Measurements from ENCODE around the gene RHOV.

Gene RHOV

GRCh38 chr15:40845511-40846284 lies 28.3 kb downstream of the RHOV start:
- DNase-seq (ENCODE audit: low read depth in 3 of 3) = no peak

GRCh38 chr15:40845036-40845435 lies 29.0 kb downstream of the RHOV start:
- DNase-seq (ENCODE audit: low read depth in 3 of 3) = no peak

GRCh38 chr15:40844696-40845030 lies 29.4 kb downstream of the RHOV start:
- DNase-seq (ENCODE audit: low read depth in 3 of 3) = peak in 1 of 3 experiments; percentile 31

- DNase-seq (ENCODE audit: low read depth in 3 of 3) = peak; percentile 61 to 71 (median 69)
Observed at GRCh38 chr15:40843885-40844695, 29.9 kb downstream of the RHOV start, which contains the start of gene SPINT1. Gene SPINT1 (plus strand): TSS chr15:40844048. CDS start chr15:40844555, 507 bp downstream.

- DNase-seq (ENCODE audit: low read depth in 3 of 3) = no peak
Observed at GRCh38 chr15:40843261-40843884, 30.7 kb downstream of the RHOV start.

GRCh38 chr15:40841741-40842140 lies 32.3 kb downstream of the RHOV start:
- DNase-seq (ENCODE audit: low read depth in 3 of 3) = no peak

- DNase-seq (ENCODE audit: low read depth in 3 of 3) = no peak
Observed at GRCh38 chr15:40838756-40839155, 35.3 kb downstream of the RHOV start.

GRCh38 chr15:40836020-40836419 lies 38.0 kb downstream of the RHOV start:
- no peak for DNase-seq (ENCODE audit: low read depth in 3 of 3)

- DNase-seq (ENCODE audit: low read depth in 3 of 3) = no peak
Observed at GRCh38 chr15:40832903-40833302, 41.1 kb downstream of the RHOV start.

GRCh38 chr15:40831861-40832260 lies 42.2 kb downstream of the RHOV start:
- DNase-seq (ENCODE audit: low read depth in 3 of 3) = no peak

- no peak for DNase-seq (ENCODE audit: low read depth in 3 of 3)
Observed at GRCh38 chr15:40830884-40831283, 43.1 kb downstream of the RHOV start.

GRCh38 chr15:40829115-40829514 lies 44.9 kb downstream of the RHOV start:
- no peak for DNase-seq (ENCODE audit: low read depth in 3 of 3)

- DNase-seq (ENCODE audit: low read depth in 3 of 3) = no peak
Observed at GRCh38 chr15:40828447-40829036, 45.5 kb downstream of the RHOV start, which contains the start of gene PPP1R14D. Gene PPP1R14D (minus strand): TSS chr15:40828708. CDS start chr15:40828641, 67 bp downstream.

- DNase-seq (ENCODE audit: low read depth in 3 of 3) = no peak
Observed at GRCh38 chr15:40826423-40827075, 47.5 kb downstream of the RHOV start.

GRCh38 chr15:40825661-40826422 lies 48.2 kb downstream of the RHOV start:
- no peak for DNase-seq (ENCODE audit: low read depth in 3 of 3)

GRCh38 chr15:40823572-40824343 lies 50.3 kb downstream of the RHOV start:
- no peak for DNase-seq (ENCODE audit: low read depth in 3 of 3)

Data from stimulated activated CD4-positive, alpha-beta T cell treated with anti-CD3 and anti-CD28 coated beads, TNF-alpha, amount 100 ng/mL, for 4 hours (primary cell).